ENCODE data around the gene NOL7. TPM values are rescaled to one million over a fixed set of nuclear protein-coding genes. Genes with fewer than 3 reads are reported as not detected.

The NOL7 gene
- total and polyA plus RNA-seq, 4 donors, result 25.6 to 43.0 (median 31.0) TPM

GRCh38 chr6:13589801-13590200, 25.3 kb upstream of the NOL7 start (continued):
- no peak for TF ChIP-seq CTCF (IDR thresholded peaks at IDR 0.05; ENCODE audit: low read depth, low read length, missing input control)

DNA sequence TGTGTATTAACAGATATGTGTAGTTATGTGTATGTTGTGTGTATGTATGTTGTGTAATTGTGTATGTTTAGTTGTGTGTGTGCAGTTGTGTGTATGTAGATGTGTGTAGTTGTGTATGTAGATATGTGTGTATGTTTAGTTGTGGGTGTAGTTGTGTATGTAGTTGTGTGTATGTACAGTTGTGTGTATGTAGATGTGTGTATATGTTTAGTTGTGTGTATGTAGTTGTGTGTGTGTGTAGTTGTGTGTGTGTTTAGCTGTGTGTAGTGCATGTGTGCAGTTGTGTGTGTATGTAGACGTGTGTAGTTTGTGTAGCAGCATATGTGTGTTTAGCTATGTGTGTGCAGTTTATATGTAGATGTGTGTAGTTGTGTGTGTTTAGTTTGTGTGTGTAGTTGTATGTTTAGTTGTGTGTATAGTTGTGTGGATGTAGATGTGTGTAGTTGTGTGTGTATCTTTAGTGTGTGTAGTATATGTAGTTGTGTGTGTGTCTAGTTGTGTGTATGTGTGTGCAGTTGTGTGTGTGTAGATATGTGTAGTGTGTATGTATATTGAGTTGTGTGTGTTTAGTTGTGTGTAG, 24.5 kb upstream of the NOL7 start:
- WGBS, result 96% methylated on average over 1 of the region's 1 CpG
- H3K9ac ChIP-seq (ENCODE audit: low read depth in 1 of 2, low read length in 2 of 2), result no peak overlapping the region
- H3K36me3 ChIP-seq (ENCODE audit: control insufficient read depth in 4 of 4, insufficient read depth in 3 of 4, low read depth in 1 of 4, low read length in 3 of 4), result peaks cover 0 to 38% (median 38%) of the 10 kb centered on the region in 4 donors
- no peak overlapping the region for H3K4me3 ChIP-seq (ENCODE audit: low read depth in 1 of 3, low read length in 3 of 3)
- H3K27ac ChIP-seq (ENCODE audit: low read depth in 1 of 2, low read length in 2 of 2), result no peak overlapping the region
- no peaks in the 10 kb centered on the region for H3K27me3 ChIP-seq (ENCODE audit: control insufficient read depth in 4 of 4, insufficient read depth in 4 of 4, low read length in 3 of 4)
- DNase-seq (ENCODE audit: low spot score), result no peak
- TF ChIP-seq TAF1 (conservative IDR thresholded peaks at IDR 0.05), result no peak
- no peak for TF ChIP-seq JUND (IDR thresholded peaks at IDR 0.05)
- TF ChIP-seq GABPA (IDR thresholded peaks at IDR 0.05 in 1 of 2, conservative IDR thresholded peaks at IDR 0.05 in 1 of 2), result no peak
- no peak for TF ChIP-seq RXRA (IDR thresholded peaks at IDR 0.05)
- TF ChIP-seq SP1 (IDR thresholded peaks at IDR 0.05), result no peak
- TF ChIP-seq CTCF (IDR thresholded peaks at IDR 0.05; ENCODE audit: low read depth, low read length, missing input control), result no peak
- no peak for TF ChIP-seq RAD21 (IDR thresholded peaks at IDR 0.05)
- TF ChIP-seq FOXA1 (IDR thresholded peaks at IDR 0.05), result no peak
- no peak for TF ChIP-seq REST (IDR thresholded peaks at IDR 0.05)
- TF ChIP-seq EGR1 (IDR thresholded peaks at IDR 0.05; ENCODE audit: low read depth in 2 of 2), result no peak
- no peak for TF ChIP-seq HNF4G (IDR thresholded peaks at IDR 0.05)
- TF ChIP-seq ZBTB33 (IDR thresholded peaks at IDR 0.05), result no peak
- no peak for TF ChIP-seq MAX (IDR thresholded peaks at IDR 0.05)
- no peak for TF ChIP-seq ATF3 (IDR thresholded peaks at IDR 0.05)
- TF ChIP-seq NR2F2 (IDR thresholded peaks at IDR 0.05), result no peak
- no peak for TF ChIP-seq FOXA2 (IDR thresholded peaks at IDR 0.05)
- TF ChIP-seq YY1 (IDR thresholded peaks at IDR 0.05), result no peak
- peaks cover 0 to 19% (median 7%) of the 10 kb centered on the region in 4 donors for H3K4me1 ChIP-seq (ENCODE audit: control insufficient read depth in 4 of 4, insufficient read depth in 4 of 4, low read length in 3 of 4)
- no peaks in the 10 kb centered on the region for H3K9me3 ChIP-seq (ENCODE audit: control insufficient read depth in 4 of 4, low read length in 3 of 4)

Measured in liver (tissue), 9 donors.